H9 (cell line): Measurements from ENCODE around the gene WDR38. TPM values are rescaled to one million over a fixed set of nuclear protein-coding genes. Genes with fewer than 3 reads are reported as not detected.

ENCODE experiments used
- DNase-seq: peaks from one replicate; pipeline ENCODE4 v3.0.0-alpha.2; 2017
- H2AFZ ChIP-seq: one replicate; pipeline ENCODE4 v1.6.1; 2013; ENCODE audit warnings: mild to moderate bottlenecking, low read length, control low read depth, moderate library complexity
- H2AK5ac ChIP-seq: 2 replicates; pipeline ENCODE4 v1.6.1; 2013; ENCODE audit warnings: low read length, control low read depth, mixed read lengths; ENCODE audit not compliant: insufficient read length
- H2BK120ac ChIP-seq: one replicate; pipeline ENCODE4 v1.6.1; 2013; ENCODE audit warnings: low read depth, mild to moderate bottlenecking, low read length, control low read depth, inconsistent platforms; ENCODE audit not compliant: poor library complexity, severe bottlenecking
- H2BK12ac ChIP-seq: 2 replicates; pipeline ENCODE4 v1.6.1; 2013; ENCODE audit warnings: low read length, control low read depth, mixed read lengths, low read depth; ENCODE audit not compliant: insufficient read length
- H2BK15ac ChIP-seq: 2 replicates; pipeline ENCODE4 v1.6.1; 2013; ENCODE audit warnings: low read depth, low read length, control low read depth
- H2BK20ac ChIP-seq: one replicate; pipeline ENCODE4 v1.6.1; 2013; ENCODE audit warnings: low read depth, mild to moderate bottlenecking, low read length, control low read depth, inconsistent platforms; ENCODE audit not compliant: poor library complexity, severe bottlenecking
- H2BK5ac ChIP-seq: 2 replicates; pipeline ENCODE4 v1.6.1; 2013; ENCODE audit warnings: low read length, control low read depth, mixed read lengths; ENCODE audit not compliant: insufficient read length
- H3K14ac ChIP-seq: 2 replicates; pipeline ENCODE4 v1.6.1; 2013; ENCODE audit warnings: low read length, control low read depth; ENCODE audit not compliant: insufficient read depth
- H3K18ac ChIP-seq: 2 replicates; pipeline ENCODE4 v1.6.1; 2013; ENCODE audit warnings: low read depth, mild to moderate bottlenecking, mixed read lengths, low read length, control low read depth; ENCODE audit not compliant: insufficient read length
- H3K23ac ChIP-seq: 2 replicates; pipeline ENCODE4 v1.6.1; 2013; ENCODE audit warnings: low read length, control low read depth, mixed read lengths, low read depth; ENCODE audit not compliant: insufficient read length
- H3K23me2 ChIP-seq: 2 replicates; pipeline ENCODE4 v1.6.1; 2013; ENCODE audit warnings: low read depth, mild to moderate bottlenecking, mixed read lengths, low read length, control low read depth; ENCODE audit not compliant: insufficient read length, poor library complexity, severe bottlenecking
- H3K27ac ChIP-seq: 2 replicates; pipeline ENCODE4 v1.5.1; 2013; ENCODE audit warnings: low read length, control low read depth, mixed read lengths, low read depth; ENCODE audit not compliant: insufficient read length
- H3K27me3 ChIP-seq: 2 replicates; pipeline ENCODE4 v1.6.1; 2013; ENCODE audit warnings: low read length, control low read depth, inconsistent platforms; ENCODE audit not compliant: insufficient read depth
- H3K4ac ChIP-seq: 2 replicates; pipeline ENCODE4 v1.6.1; 2013; ENCODE audit warnings: low read depth, mild to moderate bottlenecking, control low read depth, inconsistent platforms, low read length, moderate library complexity
- H3K4me1 ChIP-seq: 2 replicates; pipeline ENCODE4 v1.6.1; 2013; ENCODE audit warnings: low read length, control low read depth, inconsistent platforms; ENCODE audit not compliant: insufficient read depth
- H3K4me2 ChIP-seq: 2 replicates; pipeline ENCODE4 v1.6.1; 2013; ENCODE audit warnings: low read length, control low read depth, mixed read lengths; ENCODE audit not compliant: insufficient read length, insufficient read depth
- H3K56ac ChIP-seq: 2 replicates; pipeline ENCODE4 v1.6.1; 2013; ENCODE audit warnings: low read depth, mild to moderate bottlenecking, mixed read lengths, low read length, control low read depth; ENCODE audit not compliant: insufficient read length
- H3K79me1 ChIP-seq: 2 replicates; pipeline ENCODE4 v1.6.1; 2013; ENCODE audit warnings: low read depth, mild to moderate bottlenecking, moderate library complexity, low read length, control low read depth, inconsistent platforms; ENCODE audit not compliant: insufficient read depth, poor library complexity, severe bottlenecking
- H3K79me2 ChIP-seq: 2 replicates; pipeline ENCODE4 v1.6.1; 2013; ENCODE audit warnings: low read length, control low read depth, inconsistent platforms; ENCODE audit not compliant: insufficient read depth
- H3K9ac ChIP-seq: 2 replicates; pipeline ENCODE4 v1.6.1; 2013; ENCODE audit warnings: low read length, control low read depth, mixed read lengths; ENCODE audit not compliant: insufficient read length; ENCODE audit errors: extremely low read depth
- H3K9me3 ChIP-seq: one replicate; pipeline ENCODE4 v1.6.1; 2013; ENCODE audit warnings: low read depth, low read length, inconsistent platforms; ENCODE audit not compliant: control insufficient read depth
- H3T11ph ChIP-seq: one replicate; pipeline ENCODE4 v1.6.1; 2013; ENCODE audit warnings: mild to moderate bottlenecking, low read length, control low read depth, inconsistent platforms
- H4K20me1 ChIP-seq: one replicate; pipeline ENCODE4 v1.6.1; 2013; ENCODE audit not compliant: control insufficient read depth, insufficient read length, insufficient read depth
- H4K5ac ChIP-seq: 2 replicates; pipeline ENCODE4 v1.6.1; 2013; ENCODE audit warnings: low read depth, mild to moderate bottlenecking, mixed read lengths, low read length, control low read depth; ENCODE audit not compliant: insufficient read length
- H4K8ac ChIP-seq: replicated peaks from 2 replicates; pipeline ENCODE4 v1.6.1; 2013; ENCODE audit warnings: low read length, control low read depth, mixed read lengths, low read depth; ENCODE audit not compliant: insufficient read length
- H4K91ac ChIP-seq: 2 replicates; pipeline ENCODE4 v1.6.1; 2013; ENCODE audit warnings: low read depth, mild to moderate bottlenecking, moderate library complexity, mixed read lengths, low read length, control low read depth; ENCODE audit not compliant: insufficient read length
- H3K27ac Mint-ChIP-seq, 3 experiments: 2 replicates in 2 of 3; 3 replicates in 1 of 3; pipeline ENCODE4 v1.8.0; 2020 to 2021; ENCODE audit warnings: mixed read lengths in 3 of 3, mild to moderate bottlenecking in 1 of 3, moderate library complexity in 1 of 3
- H3K27me3 Mint-ChIP-seq: 2 replicates; pipeline ENCODE4 v1.8.0; 2021; ENCODE audit warnings: low read depth, mild to moderate bottlenecking, moderate library complexity, mixed read lengths
- H3K36me3 Mint-ChIP-seq, 3 experiments: 2 replicates in 2 of 3; 3 replicates in 1 of 3; pipeline ENCODE4 v1.8.0; 2020 to 2021; ENCODE audit warnings: low read depth in 3 of 3, mixed read lengths in 3 of 3; ENCODE audit not compliant: insufficient read depth in 1 of 3
- H3K4me1 Mint-ChIP-seq, 2 experiments: 2 replicates each; pipeline ENCODE4 v1.8.0; 2020; ENCODE audit warnings: mixed read lengths in 2 of 2
- H3K4me3 Mint-ChIP-seq, 2 experiments: 2 replicates in 1 of 2; 3 replicates in 1 of 2; pipeline ENCODE4 v1.8.0; 2020 to 2021; ENCODE audit warnings: mild to moderate bottlenecking in 2 of 2, mixed read lengths in 2 of 2, moderate library complexity in 1 of 2
- H3K9me3 Mint-ChIP-seq, 2 experiments: 2 replicates in 1 of 2; 3 replicates in 1 of 2; pipeline ENCODE4 v1.8.0; 2020; ENCODE audit warnings: mild to moderate bottlenecking in 2 of 2, mixed read lengths in 2 of 2, moderate library complexity in 1 of 2
- CTCF ChIP-seq: fragments of 200-600 bp; sonication (generic); conservative IDR thresholded peaks from 3 replicates; pipeline ENCODE4 v1.8.0; 2021; ENCODE audit warnings: antibody characterized with exemption, mild to moderate bottlenecking
- WGBS: extraction: QIAGEN DNeasy Blood & Tissue Kit; methylation state at CpG from one replicate; pipeline ENCODE4 v1.1.7; 2013; ENCODE audit warnings: missing lambda C conversion rate, low lambda C conversion rate, mixed read lengths; ENCODE audit not compliant: insufficient read length; ENCODE audit errors: extremely low coverage; 5-methylcytosine and 5-hydroxymethylcytosine counted together
- total RNA-seq: library from RNA; stranded (reverse); gene quantifications from 2 replicates; pipeline ENCODE4 v1.2.1, GENCODE V29; 2021

WDR38 gene
- total RNA-seq, 1 experiment from 2014 or later: not detected

DNA sequence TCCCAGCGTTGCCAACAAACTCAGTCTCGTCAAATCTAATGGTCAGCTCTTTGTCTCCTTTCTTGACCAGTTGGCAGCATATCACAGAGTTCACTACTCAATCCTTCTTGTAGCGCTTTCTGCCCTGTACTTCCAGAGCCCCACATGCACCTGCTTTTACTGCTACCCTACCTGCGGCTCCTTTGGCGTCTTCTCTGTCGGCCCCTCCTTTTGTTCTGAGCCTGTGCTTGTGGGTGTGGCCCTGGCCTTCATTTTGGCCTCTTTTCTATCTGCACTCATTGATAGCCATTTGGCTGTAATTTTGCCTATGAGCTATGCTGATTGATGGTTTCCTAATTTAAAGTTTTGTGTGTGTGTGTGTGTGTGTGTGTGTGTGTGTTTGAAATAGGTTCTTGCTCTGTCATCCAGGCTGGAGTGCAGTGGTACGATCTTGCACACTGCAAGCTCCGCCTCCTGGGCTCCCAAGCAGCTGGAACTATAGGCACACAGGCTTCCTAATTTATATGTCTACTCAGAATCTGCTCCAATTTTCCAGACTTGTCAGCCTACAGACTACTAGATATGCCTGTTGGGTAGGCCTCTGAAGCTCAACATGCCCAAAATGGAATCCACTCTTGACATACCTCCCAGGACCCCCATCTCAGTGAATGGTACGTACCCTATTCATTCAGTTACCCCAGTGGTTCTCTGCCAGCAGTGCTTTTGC is 40.9 kb downstream of the WDR38 start:
- no peak overlapping the region for H3K27ac ChIP-seq
- no peaks in the 10 kb centered on the region for H3K79me1 ChIP-seq
- no peak overlapping the region for H3K14ac ChIP-seq
- no peak overlapping the region for H3K27ac Mint-ChIP-seq
- no peaks in the 10 kb centered on the region for H3K4me1 ChIP-seq
- H3K79me2 ChIP-seq: no peaks in the 10 kb centered on the region
- no peak for DNase-seq
- H3K4ac ChIP-seq: no peak overlapping the region
- no peak overlapping the region for H2BK12ac ChIP-seq
- no CpG with 5 or more reads among the region's 9 CpGs for WGBS
- H3K4me1 Mint-ChIP-seq: peaks cover 2 to 13% of the 10 kb centered on the region in 2 experiments
- H3K9me3 Mint-ChIP-seq: no peaks in the 10 kb centered on the region; a peak in 1 of 5 replicates
- no peak overlapping the region for H2AFZ ChIP-seq
- no peak overlapping the region for H3K9ac ChIP-seq
- peaks cover 7 to 18% (median 16%) of the 10 kb centered on the region in 3 experiments for H3K36me3 Mint-ChIP-seq
- H3K27me3 Mint-ChIP-seq: no peaks in the 10 kb centered on the region
- no peak overlapping the region for H3K23ac ChIP-seq
- no peak overlapping the region for H2BK5ac ChIP-seq
- H3K4me3 Mint-ChIP-seq: no peak overlapping the region
- no peak overlapping the region for H3T11ph ChIP-seq
- no peak overlapping the region for H3K56ac ChIP-seq
- H4K8ac ChIP-seq: no peak overlapping the region
- H4K20me1 ChIP-seq: no peaks in the 10 kb centered on the region
- no peak overlapping the region for H4K5ac ChIP-seq
- H4K91ac ChIP-seq: no peak overlapping the region
- H3K4me2 ChIP-seq: no peak overlapping the region
- H2BK120ac ChIP-seq: no peak overlapping the region
- no peaks in the 10 kb centered on the region for H3K23me2 ChIP-seq
- H2BK20ac ChIP-seq: no peak overlapping the region
- H3K27me3 ChIP-seq: no peaks in the 10 kb centered on the region
- TF ChIP-seq CTCF: no peak
- H3K18ac ChIP-seq: no peak overlapping the region
- no peak overlapping the region for H2AK5ac ChIP-seq
- no peaks in the 10 kb centered on the region for H3K9me3 ChIP-seq
- no peak overlapping the region for H2BK15ac ChIP-seq
